HCT116 (cell line): Measurements from ENCODE around the gene TTC33. TPM values are rescaled to one million over a fixed set of nuclear protein-coding genes. Genes with fewer than 3 reads are reported as not detected.

Experiments used
- ATAC-seq: fragments of 200-7000 bp; cut with Tn5 transposase; 2 replicates; pipeline ENCODE4 v1.9.1; 2020; ENCODE audit warnings: mild to moderate bottlenecking, moderate library complexity
- BruUV-seq: library from RNA; stranded (reverse); fragments of 400-500 nt; replicated peaks from 2 replicates; lab custom pipeline; 2021; lab: Mats Ljungman, UMichigan
- CTCF ChIA-PET: fragments of 300-600 bp; sonication (Branson Sonifier 250); formaldehyde crosslinking; loops from one replicate; lab custom pipeline; 2021; ENCODE audit warnings: antibody characterized with exemption; lab: Charles Lee
- POLR2A ChIA-PET: fragments of 300-600, 350-600 bp; sonication (Branson Sonifier 250); formaldehyde crosslinking; loops from one replicate; lab custom pipeline; 2021; ENCODE audit warnings: antibody characterized with exemption; lab: Charles Lee
- RAD21 ChIA-PET, 2 experiments: fragments of 300-600 bp; sonication (Branson Sonifier 250); formaldehyde crosslinking; loops; one replicate each; lab custom pipeline; 2023; ENCODE audit warnings: low total read pairs in 2 of 2; ENCODE audit not compliant: uncharacterized antibody in 2 of 2, unreplicated experiment in 2 of 2, low non-redundant PET in 1 of 2; lab: Charles Lee
- DNase-seq: peaks from one replicate; pipeline ENCODE4 v3.0.0-alpha.2; 2010; ENCODE audit warnings: low read depth, low spot score
- H2AFZ ChIP-seq: fragments of 200-600 bp; shearing (Covaris generic), sonication (generic); 2 replicates; pipeline ENCODE4 v1.6.1; 2017; ENCODE audit warnings: low read depth, mixed run types, mixed read lengths, antibody characterized with exemption, low read length; ENCODE audit not compliant: poor library complexity, severe bottlenecking
- H3K27ac ChIP-seq: 2 replicates; pipeline ENCODE4 v1.5.1; 2012; ENCODE audit warnings: low read depth, low read length
- H3K27me3 ChIP-seq: fragments of 200-600 bp; sonication (generic); 2 replicates; pipeline ENCODE4 v1.6.1; 2016; ENCODE audit warnings: mixed run types, low read length, mixed read lengths; ENCODE audit not compliant: insufficient read depth
- H3K36me3 ChIP-seq, 2 experiments: fragments of 200-500 bp in 1 of 2; fragments of 200-600 bp in 1 of 2; sonication (Bioruptor generic) in 1 of 2; sonication (generic) in 1 of 2; 2 replicates each; pipeline versions ENCODE4 v1.5.1 to v1.6.1; 2014 to 2016; ENCODE audit warnings: low read length in 2 of 2, inconsistent platforms in 1 of 2, mixed read lengths in 1 of 2, mixed run types in 1 of 2; ENCODE audit not compliant: insufficient read depth in 2 of 2, control insufficient read depth in 1 of 2
- H3K4me1 ChIP-seq, 2 experiments: fragments of 200-600 bp in 1 of 2; sonication (generic) in 1 of 2; 2 replicates each; pipeline versions ENCODE4 v1.5.1 to v1.6.1; 2012 to 2017; ENCODE audit warnings: low read length in 2 of 2, inconsistent platforms in 1 of 2, mild to moderate bottlenecking in 1 of 2, mixed read lengths in 1 of 2, mixed run types in 1 of 2, moderate library complexity in 1 of 2; ENCODE audit not compliant: insufficient read depth in 2 of 2, control insufficient read depth in 1 of 2
- H3K4me2 ChIP-seq: fragments of 200-600 bp; sonication (generic); 2 replicates; pipeline ENCODE4 v1.6.1; 2017; ENCODE audit warnings: mixed run types, low read length, mixed read lengths
- H3K4me3 ChIP-seq, 2 experiments: fragments of 200-600 bp in 1 of 2; sonication (generic) in 1 of 2; replicated peaks in 1 of 2; 2 replicates each; pipeline ENCODE4 v1.5.1; 2011 to 2016; ENCODE audit warnings: low read length in 2 of 2, control low read depth in 1 of 2, low read depth in 1 of 2, mild to moderate bottlenecking in 1 of 2, mixed read lengths in 1 of 2, mixed run types in 1 of 2
- H3K79me2 ChIP-seq: fragments of 200-600 bp; sonication (generic); 2 replicates; pipeline ENCODE4 v1.6.1; 2017; ENCODE audit warnings: mild to moderate bottlenecking, mixed run types, low read length, moderate library complexity, mixed read lengths; ENCODE audit not compliant: insufficient read depth
- H3K9ac ChIP-seq: fragments of 200-600 bp; sonication (generic); 2 replicates; pipeline ENCODE4 v1.6.1; 2016; ENCODE audit warnings: low read length, mixed read lengths
- H3K9me2 ChIP-seq: fragments of 200-600 bp; sonication (generic), shearing (Covaris generic); 2 replicates; pipeline ENCODE4 v1.6.1; 2017; ENCODE audit warnings: mixed run types, mild to moderate bottlenecking, moderate library complexity; ENCODE audit not compliant: insufficient read depth
- H3K9me3 ChIP-seq, 2 experiments: fragments of 200-500 bp in 1 of 2; fragments of 200-600 bp in 1 of 2; sonication (Bioruptor generic) in 1 of 2; sonication (generic) in 1 of 2; 2 replicates each; pipeline ENCODE4 v1.6.1; 2014 to 2017; ENCODE audit warnings: low read length in 2 of 2, mixed read lengths in 2 of 2, inconsistent platforms in 1 of 2, low read depth in 1 of 2, mild to moderate bottlenecking in 1 of 2, mixed run types in 1 of 2, moderate library complexity in 1 of 2; ENCODE audit not compliant: control insufficient read depth in 1 of 2, insufficient read depth in 1 of 2
- H4K20me1 ChIP-seq: fragments of 200-600 bp; sonication (generic), shearing (Covaris generic); 2 replicates; pipeline ENCODE4 v1.6.1; 2017; ENCODE audit warnings: mixed run types, mild to moderate bottlenecking, moderate library complexity; ENCODE audit not compliant: insufficient read depth
- ATF3 ChIP-seq: IDR thresholded peaks from 2 replicates; pipeline ENCODE4 v1.6.1; 2012
- CBX3 ChIP-seq: IDR thresholded peaks from 2 replicates; pipeline ENCODE4 v1.6.1; 2012; ENCODE audit warnings: low read depth
- CEBPB ChIP-seq: IDR thresholded peaks from 2 replicates; pipeline ENCODE4 v1.6.1; 2012; ENCODE audit warnings: low read depth
- EGR1 ChIP-seq: IDR thresholded peaks from 2 replicates; pipeline ENCODE4 v1.6.1; 2012; ENCODE audit warnings: low read depth
- ELF1 ChIP-seq: IDR thresholded peaks from 2 replicates; pipeline ENCODE4 v1.6.1; 2012; ENCODE audit warnings: low read depth, borderline replicate concordance
- EZH2 ChIP-seq: fragments of 200-600 bp; sonication (generic); IDR thresholded peaks from 2 replicates; pipeline ENCODE4 v1.6.1; 2017; ENCODE audit warnings: antibody characterized with exemption, mixed run types
- EZH2phosphoT487 ChIP-seq: fragments of 200-600 bp; IDR thresholded peaks from 2 replicates; pipeline ENCODE4 v1.6.1; 2018; ENCODE audit warnings: antibody characterized with exemption, borderline replicate concordance
- FOSL1 ChIP-seq: IDR thresholded peaks from 2 replicates; pipeline ENCODE4 v1.6.1; 2012; ENCODE audit warnings: low read depth
- JUND ChIP-seq: IDR thresholded peaks from 2 replicates; pipeline ENCODE4 v1.6.1; 2012
- MAX ChIP-seq: IDR thresholded peaks from 2 replicates; pipeline ENCODE4 v1.6.1; 2012
- POLR2A ChIP-seq: IDR thresholded peaks from 2 replicates; pipeline ENCODE4 v1.7.0; 2011; ENCODE audit warnings: borderline replicate concordance; ENCODE audit not compliant: insufficient read depth, insufficient read length; ENCODE audit errors: extremely low read depth
- POLR2AphosphoS5 ChIP-seq: IDR thresholded peaks from 2 replicates; pipeline ENCODE4 v1.6.1; 2011; ENCODE audit warnings: mild to moderate bottlenecking, low read depth, low read length, moderate library complexity
- RAD21 ChIP-seq: IDR thresholded peaks from 2 replicates; pipeline ENCODE4 v1.6.1; 2012; ENCODE audit warnings: low read depth, mild to moderate bottlenecking
- REST ChIP-seq: IDR thresholded peaks from 2 replicates; pipeline ENCODE4 v1.6.1; 2012; ENCODE audit warnings: low read depth
- SIN3A ChIP-seq: IDR thresholded peaks from 2 replicates; pipeline ENCODE4 v1.6.1; 2012; ENCODE audit warnings: low read depth
- SP1 ChIP-seq: IDR thresholded peaks from 2 replicates; pipeline ENCODE4 v1.6.1; 2012; ENCODE audit warnings: low read depth
- SRF ChIP-seq: IDR thresholded peaks from 2 replicates; pipeline ENCODE4 v1.6.1; 2012; ENCODE audit warnings: low read depth
- TCF7L2 ChIP-seq: IDR thresholded peaks from 2 replicates; pipeline ENCODE4 v1.7.0; 2011; ENCODE audit warnings: borderline replicate concordance, inconsistent platforms; ENCODE audit not compliant: insufficient read depth, insufficient read length; ENCODE audit errors: extremely low read depth
- ZFX ChIP-seq: fragments of 450-650 bp; IDR thresholded peaks from 2 replicates; pipeline ENCODE4 v1.6.1; 2017
- ZNF274 ChIP-seq: fragments of 200-500 bp; sonication (Bioruptor generic); IDR thresholded peaks from 2 replicates; pipeline ENCODE4 v1.6.1; 2014; ENCODE audit warnings: mild to moderate bottlenecking, low read depth, low read length, inconsistent platforms
- intact Hi-C: fragments of 100-400 bp; cut with micrococcal nuclease; formaldehyde crosslinking; loops from 2 replicates; pipeline ENCODE4 v1.10.0; 2022
- total RNA-seq: library from RNA; stranded (reverse); gene quantifications from one replicate; pipeline ENCODE4 v1.2.1, GENCODE V29; 2021; ENCODE audit not compliant: unreplicated experiment

The TTC33 gene
- total RNA-seq, 1 experiment from 2014 or later, result 14.5 TPM

- no peak overlapping the region for H3K9ac ChIP-seq
Measured at GRCh38 chr5:40551496-40552491, 204.0 kb downstream of the TTC33 start.

GRCh38 chr5:40550481-40550880 is 205.3 kb downstream of the TTC33 start:
- BruUV-seq, result no TSS peak
- ChIA-PET RAD21 (no interaction called here), POLR2A (no interaction called here), CTCF (no interaction called here)
- Histone ChIP-seq H3K4me2 (no peak overlapping the region), H3K79me2 (no peaks in the 10 kb centered on the region), H3K9me3 (no peaks in the 10 kb centered on the region), H3K27ac (no peak overlapping the region), H3K27me3 (no peaks in the 10 kb centered on the region), H3K4me1 (peaks cover 0 to 8% of the 10 kb centered on the region in 2 experiments; a peak in 1 of 4 replicates), H3K4me3 (no peak overlapping the region), H2AFZ (no peak overlapping the region), H3K36me3 (no peaks in the 10 kb centered on the region), H3K9ac (no peak overlapping the region), H4K20me1 (no peaks in the 10 kb centered on the region), H3K9me2 (no peaks in the 10 kb centered on the region)
- intact Hi-C loops, result no loop called here
- ATAC-seq, result no peak
- no peak for DNase-seq
- TF ChIP-seq POLR2A, result no peak
- no peak for TF ChIP-seq CEBPB
- no peak for TF ChIP-seq FOSL1
- TF ChIP-seq TCF7L2, result no peak
- no peak for TF ChIP-seq ZNF274
- no peak for TF ChIP-seq EZH2phosphoT487
- TF ChIP-seq MAX, result no peak
- no peak for TF ChIP-seq ATF3
- TF ChIP-seq JUND, result no peak
- TF ChIP-seq SIN3A, result no peak
- TF ChIP-seq POLR2AphosphoS5, result no peak
- TF ChIP-seq SP1, result no peak
- no peak for TF ChIP-seq REST
- no peak for TF ChIP-seq CBX3
- TF ChIP-seq SRF, result no peak
- TF ChIP-seq EGR1, result no peak
- TF ChIP-seq ZFX, result no peak
- TF ChIP-seq ELF1, result no peak

More at GRCh38 chr5:40551496-40552491, 204.0 kb downstream of the TTC33 start:
- Histone ChIP-seq H3K79me2 (no peaks in the 10 kb centered on the region), H4K20me1 (no peaks in the 10 kb centered on the region), H3K9me3 (no peaks in the 10 kb centered on the region), H3K36me3 (no peaks in the 10 kb centered on the region), H3K9me2 (no peaks in the 10 kb centered on the region), H3K4me2 (peak overlapping the region; percentile 15; the same call in 1 of the 2 replicates), H3K27me3 (no peaks in the 10 kb centered on the region), H3K4me1 (peaks cover 0 to 8% of the 10 kb centered on the region in 2 experiments; a peak in 1 of 4 replicates), H3K4me3 (no peak overlapping the region), H3K27ac (no peak overlapping the region), H2AFZ (no peak overlapping the region)
- RAD21 ChIA-PET, result no interaction called here
- ATAC-seq, result no peak
- TF ChIP-seq EZH2, result no peak
- TF ChIP-seq RAD21, result no peak
- no TSS peak for BruUV-seq
- POLR2A ChIA-PET, result no interaction called here
- CTCF ChIA-PET, result no interaction called here
- no peak for DNase-seq
- intact Hi-C loops, result no loop called here
